GM19455 (cell line): ENCODE data around the gene FXN.
A peak's percentile ranks its signal among the peaks of the same experiment; 100 is the strongest.
"Not testable (repeated sequence)": the region's sequence is repeated elsewhere in the genome, so short reads cannot be mapped to it uniquely, and the experiment has no call there.

ENCODE experiments used
- ATAC-seq: cut with Tn5 transposase; IDR thresholded peaks from one replicate; pipeline ENCODE4 v1.9.1; 2021; ENCODE audit not compliant: unreplicated experiment

FXN gene

GRCh38 chr9:69023650-69024049 lies 11.9 kb upstream of the FXN start:
- ATAC-seq, result no peak

DNA sequence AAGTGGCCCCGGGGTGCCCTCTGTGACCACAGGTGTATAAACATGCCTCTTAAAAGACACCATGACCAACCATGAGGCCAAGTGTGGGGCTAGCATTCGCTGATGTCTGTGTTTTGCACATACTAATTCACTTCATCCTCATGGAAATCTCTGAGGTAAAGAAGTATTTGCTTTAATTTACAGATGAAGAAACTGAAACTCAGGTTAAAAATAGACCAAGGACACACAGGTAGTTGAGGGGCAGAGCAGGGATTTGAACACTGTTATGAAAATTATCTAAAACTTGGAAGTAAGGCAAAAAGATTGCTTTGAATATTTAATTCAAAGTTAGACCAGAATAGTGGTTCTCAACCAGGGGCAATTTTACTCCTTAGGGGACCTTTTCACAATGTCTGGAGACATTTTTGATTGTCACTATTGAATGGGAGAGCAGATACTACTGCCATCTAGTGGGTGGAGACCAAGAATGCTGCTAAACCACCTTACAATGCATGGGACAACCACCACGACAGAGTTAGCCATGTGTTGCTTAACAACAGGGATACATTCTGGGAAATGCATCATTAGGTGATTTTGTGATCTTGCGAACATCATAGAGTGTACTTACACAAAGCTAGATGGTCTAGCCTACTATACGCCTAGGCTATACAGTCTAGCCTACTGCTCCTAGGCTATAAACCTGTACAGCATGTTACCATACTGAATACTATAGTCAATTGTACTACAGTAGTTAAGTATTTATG lies 8.0 kb upstream of the FXN start:
- peak; percentile 83 for ATAC-seq

DNA sequence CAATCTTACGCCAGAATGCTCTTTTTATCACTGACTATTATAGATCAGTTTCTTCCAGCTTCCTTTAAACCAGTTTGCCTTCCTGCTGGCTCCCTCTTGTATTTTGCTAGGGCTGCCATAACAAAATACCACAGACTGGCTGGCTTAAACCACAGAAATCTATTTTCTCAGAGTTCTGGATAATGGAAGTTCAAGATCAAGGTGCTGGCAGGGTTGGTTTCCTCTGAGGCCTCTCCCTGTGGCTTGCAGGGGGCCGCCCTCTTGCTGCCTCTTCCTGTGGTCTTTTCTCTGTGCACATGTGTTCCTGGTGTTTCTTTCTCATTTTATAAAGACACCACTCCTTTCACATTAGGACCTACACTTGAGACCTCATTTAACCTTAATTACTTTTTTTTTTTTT lies 6.8 kb upstream of the FXN start:
- no peak for ATAC-seq

DNA sequence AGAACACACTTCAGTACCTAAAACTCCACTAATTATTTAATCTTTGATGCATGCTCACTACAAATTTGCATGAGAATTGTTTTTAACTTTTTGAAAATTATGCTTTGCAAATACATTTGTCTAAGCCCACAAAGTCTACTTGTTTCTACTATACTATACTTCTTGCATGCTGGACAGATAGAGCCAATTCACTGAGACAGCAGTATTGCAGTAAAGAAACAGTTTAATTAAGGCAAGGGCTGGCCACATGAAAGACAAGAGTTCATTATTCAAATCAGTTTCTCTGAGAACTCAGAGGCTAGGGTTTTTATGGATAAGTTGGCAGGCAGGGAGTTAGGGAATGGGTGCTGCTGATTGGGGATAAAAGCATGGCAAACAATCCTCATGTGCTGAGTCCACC lies 6.0 kb upstream of the FXN start:
- ATAC-seq, result no peak

DNA sequence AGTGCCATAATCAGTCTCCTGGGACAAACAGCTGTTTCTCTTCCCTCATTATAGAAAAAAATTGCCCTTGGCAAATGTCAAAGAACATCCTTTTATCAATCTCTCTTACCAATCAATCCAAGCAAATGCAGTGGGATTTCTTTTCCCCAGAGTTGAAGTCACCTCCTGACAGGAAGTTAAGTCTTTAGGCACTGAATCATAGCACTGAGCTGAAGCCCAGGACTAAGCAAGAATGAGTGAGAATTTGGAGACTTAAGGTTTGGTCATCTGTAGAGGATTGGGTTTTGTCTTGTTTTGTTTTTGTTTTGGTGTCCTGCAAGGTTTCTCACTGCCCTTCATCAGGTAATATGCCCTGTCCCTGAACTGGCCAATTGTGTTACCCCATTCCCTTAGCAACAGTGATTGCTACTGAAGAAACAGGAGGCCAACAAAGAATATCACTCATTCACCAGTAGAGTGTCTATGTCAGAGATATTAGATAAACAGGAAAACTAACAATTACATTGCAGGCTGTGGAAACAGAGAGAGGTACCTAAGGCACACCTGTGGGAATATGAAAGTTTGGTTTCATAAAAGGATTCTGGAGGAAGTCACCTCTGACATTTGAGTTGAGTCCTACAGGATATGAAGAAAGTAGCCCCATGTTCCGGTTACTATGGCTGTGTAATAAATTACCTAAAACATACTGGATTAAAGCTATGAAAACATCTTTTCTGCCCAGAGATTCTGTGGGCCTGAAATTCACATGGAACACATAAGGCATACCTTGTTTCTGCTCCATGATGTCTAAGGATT lies 4.5 kb upstream of the FXN start:
- ATAC-seq, result no peak

- no peak for ATAC-seq
Observed at GRCh38 chr9:69034071-69034470, 1.5 kb upstream of the FXN start.

GRCh38 chr9:69036309-69036708 lies 757 bp downstream of the FXN start:
- peak; percentile 41 for ATAC-seq

- no peak for ATAC-seq
Observed at GRCh38 chr9:69036799-69037198, 1.2 kb downstream of the FXN start.

DNA sequence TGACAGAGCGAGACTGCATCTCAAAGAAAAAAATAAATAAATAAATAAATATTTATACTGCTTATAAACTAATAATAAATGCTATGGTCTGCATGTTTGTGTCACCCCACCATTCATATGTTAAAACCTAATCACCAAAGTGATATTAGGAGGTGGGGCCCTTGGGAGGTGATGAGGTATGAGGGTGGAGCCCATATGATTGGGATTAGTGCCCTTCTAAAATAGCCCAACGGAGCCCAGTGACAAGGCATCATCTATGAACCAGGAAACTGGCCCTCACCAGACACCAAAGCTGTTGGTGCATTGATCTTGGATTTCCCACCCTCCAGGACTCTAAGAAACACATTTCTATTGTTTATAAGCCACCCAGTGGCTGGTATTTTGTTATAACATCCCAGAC lies 5.1 kb downstream of the FXN start:
- ATAC-seq, result no peak

DNA sequence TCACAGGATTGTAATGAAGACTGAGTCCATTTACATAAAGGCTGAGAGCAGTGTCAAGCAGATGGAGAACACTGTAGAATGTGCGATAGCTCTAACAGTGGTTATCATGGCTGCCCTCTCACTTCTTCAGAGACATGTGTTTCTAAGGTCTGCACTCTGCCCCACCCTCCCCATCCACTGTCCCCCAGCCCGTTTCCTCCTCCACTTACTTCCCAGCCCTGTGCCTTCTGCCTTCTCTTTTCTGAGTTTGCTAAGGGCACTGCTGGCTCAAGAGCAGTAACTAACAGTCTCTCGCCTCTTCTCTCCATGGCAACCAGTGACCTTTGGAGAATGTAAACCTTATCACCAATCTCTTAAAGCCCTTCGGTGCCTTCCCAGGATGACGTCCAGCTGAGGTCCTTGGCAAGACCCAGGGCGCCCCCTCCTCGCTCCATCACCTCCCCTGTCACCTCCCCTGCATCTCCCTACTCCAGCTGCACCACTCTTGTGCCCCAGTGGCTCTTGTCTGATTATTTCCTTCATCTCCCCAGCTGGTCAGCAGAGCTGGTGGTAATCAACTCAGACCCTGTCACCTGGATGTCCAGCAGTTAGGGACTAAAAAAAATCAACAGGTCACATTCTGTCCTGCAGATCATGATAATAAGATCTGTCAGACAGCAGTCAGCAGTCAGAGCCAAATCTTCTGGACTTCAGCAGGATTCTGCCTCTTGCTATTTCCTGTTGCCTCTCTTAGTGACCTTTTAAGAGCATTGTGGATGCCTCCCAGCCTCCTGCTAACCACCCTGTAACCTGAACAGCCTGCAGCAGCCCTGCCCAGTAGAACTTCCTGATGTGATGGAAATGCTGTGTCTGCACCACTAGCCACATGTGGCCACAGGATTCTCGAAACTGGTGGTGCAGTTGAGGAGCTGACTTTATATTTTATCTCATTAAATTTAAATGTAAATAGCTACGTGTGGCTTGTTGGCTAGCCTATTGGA lies 9.0 kb downstream of the FXN start:
- no peak for ATAC-seq

DNA sequence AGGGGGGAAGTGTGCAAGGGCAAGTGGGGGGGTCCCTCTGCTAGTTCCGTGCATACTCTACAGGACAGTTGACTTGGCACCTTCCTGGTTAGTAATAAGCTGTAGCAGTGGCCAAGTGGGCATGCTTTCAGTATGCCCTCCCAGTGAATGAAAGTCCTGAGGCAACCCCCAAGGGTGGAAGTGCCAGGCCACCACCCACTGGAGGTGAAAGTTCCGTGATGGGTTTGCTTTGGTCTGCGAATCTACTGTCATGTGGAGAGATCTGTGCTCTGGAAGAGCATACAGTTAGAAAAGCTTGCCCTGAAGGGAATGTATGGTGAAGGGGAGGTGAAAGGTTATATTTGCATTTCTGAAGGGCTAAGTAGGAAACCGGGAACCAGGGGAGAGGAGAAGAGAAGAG lies 10.3 kb downstream of the FXN start:
- no peak for ATAC-seq

DNA sequence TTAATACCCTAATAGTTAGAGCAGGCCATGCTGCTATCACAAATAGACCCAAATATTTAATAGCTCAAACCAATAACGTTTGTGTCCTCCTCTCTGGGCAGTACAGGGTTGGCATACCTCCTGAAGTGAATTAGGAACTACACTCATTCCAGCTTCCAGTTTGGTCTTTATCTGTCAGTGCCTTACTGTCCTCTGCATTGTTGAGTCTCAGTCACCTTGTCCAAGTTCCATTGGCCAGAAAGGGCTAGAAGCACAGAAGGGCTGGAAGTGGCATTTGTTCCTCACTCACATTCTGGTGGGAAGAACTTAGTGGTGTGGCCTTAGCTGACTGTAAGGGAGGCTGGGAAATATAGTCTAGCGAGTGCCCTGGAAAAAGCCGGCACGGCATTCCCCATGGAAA lies 11.2 kb downstream of the FXN start:
- no peak for ATAC-seq

GRCh38 chr9:69047371-69047770 lies 11.8 kb downstream of the FXN start:
- ATAC-seq, result no peak

DNA sequence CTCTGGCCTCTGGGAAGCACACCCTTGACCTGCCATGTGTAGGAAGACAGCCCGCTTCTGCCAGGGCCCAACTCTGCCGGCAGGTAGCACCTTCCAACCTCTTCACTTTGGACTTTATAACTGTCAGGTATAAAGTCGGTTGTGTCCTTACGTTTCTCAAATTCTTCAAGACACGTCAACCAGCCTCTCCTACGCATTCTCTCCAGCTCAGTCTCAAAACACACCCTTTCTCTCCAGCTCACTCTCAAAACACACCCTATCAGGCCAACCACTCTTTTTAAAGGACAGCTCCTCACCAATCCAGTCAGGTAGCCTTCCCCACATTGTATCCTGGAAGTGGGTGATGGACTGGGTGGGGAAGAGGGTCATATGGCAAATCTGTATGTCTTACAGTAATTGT lies 13.5 kb downstream of the FXN start:
- ATAC-seq, result no peak

DNA sequence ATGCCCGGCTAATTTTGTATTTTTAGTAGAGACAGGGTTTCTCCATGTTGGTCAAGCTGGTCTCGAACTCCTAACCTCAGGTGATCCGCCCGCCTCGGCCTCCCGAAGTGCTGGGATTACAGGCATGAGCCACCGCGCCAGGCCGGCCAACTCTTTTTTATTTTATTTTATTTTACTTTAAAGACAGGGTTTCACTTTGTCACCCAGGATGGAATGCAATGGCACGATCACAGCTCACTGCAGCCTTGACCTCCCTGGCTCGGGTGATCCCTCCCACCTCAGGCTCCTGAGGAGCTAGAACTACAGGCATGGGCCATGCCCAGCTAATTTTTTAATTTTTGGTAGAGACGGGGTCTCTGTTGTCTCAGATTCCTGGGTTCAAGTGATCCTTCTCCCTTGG lies 15.4 kb downstream of the FXN start:
- not testable (repeated sequence) for ATAC-seq

DNA sequence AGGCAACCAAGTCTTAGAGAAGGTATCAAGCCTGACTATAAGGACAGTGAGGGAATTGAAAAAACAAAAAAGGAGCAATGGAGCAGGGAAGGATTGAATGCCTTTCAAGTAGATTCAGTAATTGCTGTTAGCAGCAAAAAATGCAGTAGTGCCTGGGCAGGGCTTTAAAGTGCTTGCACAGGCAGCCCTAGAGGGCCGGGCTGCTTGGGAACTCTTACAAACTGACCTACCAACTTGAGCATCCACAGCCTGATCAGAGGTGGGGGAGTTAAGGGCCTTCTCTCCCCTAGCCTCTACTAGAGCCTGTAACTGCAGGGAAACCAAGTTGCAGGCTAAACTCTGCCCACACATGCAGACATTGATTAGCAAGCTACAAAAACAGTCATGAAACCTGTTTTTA lies 19.4 kb downstream of the FXN start:
- no peak for ATAC-seq

DNA sequence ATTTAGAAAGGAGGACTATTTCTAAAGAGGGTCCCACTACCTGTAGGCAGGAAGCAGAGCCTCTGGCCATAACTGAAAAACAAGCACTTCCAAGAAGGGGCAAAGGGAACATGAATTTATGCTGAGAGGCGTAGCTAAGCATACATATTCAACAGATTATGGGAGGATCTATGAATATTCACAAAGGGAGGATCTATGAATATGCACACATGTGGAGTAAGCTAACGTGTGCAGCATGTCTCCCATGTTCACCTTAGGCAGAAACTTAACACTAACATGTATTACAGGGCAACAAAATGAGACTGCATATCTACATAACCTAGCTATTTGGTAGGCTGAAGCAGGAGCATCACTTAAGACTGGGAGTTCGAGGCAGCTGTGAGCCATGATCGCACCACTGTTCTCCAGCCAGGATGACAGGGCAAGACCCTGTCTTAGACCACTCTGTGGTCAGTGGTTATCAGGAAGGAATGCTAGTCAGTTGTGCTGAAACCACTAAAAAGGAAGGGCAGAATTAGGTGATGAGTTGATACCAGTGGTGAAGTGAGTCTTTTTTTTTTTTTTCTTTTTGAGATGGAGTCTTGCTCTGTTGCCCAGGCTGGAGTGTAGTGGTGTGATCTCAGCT lies 20.8 kb downstream of the FXN start:
- ATAC-seq, result no peak

- no peak for ATAC-seq
Observed at GRCh38 chr9:69058101-69058500, 22.5 kb downstream of the FXN start.

DNA sequence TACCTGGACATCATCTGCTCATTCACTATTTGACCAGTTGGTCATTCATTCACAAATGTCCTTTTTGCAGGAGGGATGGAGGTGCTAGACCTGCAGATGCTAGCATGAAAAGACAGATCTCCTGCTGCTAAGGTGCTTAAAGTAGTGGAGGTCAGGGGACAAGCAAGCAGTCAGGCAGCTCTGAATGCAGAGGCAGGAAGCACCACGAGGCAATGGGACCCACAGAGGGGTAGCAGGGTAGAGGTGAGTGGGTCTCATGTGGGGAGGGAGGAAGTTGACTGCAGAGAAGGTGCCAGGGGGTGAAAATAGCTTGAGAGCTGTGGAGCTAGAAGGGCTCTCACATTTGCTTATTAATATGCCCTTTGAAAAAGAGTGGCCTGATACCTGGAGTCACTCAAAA lies 25.2 kb downstream of the FXN start:
- ATAC-seq, result no peak

GRCh38 chr9:69062195-69062594 lies 26.6 kb downstream of the FXN start:
- no peak for ATAC-seq

GRCh38 chr9:69063839-69064238 lies 28.3 kb downstream of the FXN start:
- ATAC-seq, result no peak
